22Rv1 (cell line): ENCODE data around the gene WAC.

Experiments used
- ZFX ChIP-seq: fragments of 450-650 bp; IDR thresholded peaks from 2 replicates; pipeline ENCODE4 v1.6.1; 2017; ENCODE audit warnings: antibody characterized with exemption, borderline replicate concordance
- TF ChIP-seq, protein P1 (sequence below): fragments of 450-650 bp; IDR thresholded peaks from 2 replicates; pipeline ENCODE4 v1.5.1; 2017; ENCODE audit warnings: mild to moderate bottlenecking

DNA sequence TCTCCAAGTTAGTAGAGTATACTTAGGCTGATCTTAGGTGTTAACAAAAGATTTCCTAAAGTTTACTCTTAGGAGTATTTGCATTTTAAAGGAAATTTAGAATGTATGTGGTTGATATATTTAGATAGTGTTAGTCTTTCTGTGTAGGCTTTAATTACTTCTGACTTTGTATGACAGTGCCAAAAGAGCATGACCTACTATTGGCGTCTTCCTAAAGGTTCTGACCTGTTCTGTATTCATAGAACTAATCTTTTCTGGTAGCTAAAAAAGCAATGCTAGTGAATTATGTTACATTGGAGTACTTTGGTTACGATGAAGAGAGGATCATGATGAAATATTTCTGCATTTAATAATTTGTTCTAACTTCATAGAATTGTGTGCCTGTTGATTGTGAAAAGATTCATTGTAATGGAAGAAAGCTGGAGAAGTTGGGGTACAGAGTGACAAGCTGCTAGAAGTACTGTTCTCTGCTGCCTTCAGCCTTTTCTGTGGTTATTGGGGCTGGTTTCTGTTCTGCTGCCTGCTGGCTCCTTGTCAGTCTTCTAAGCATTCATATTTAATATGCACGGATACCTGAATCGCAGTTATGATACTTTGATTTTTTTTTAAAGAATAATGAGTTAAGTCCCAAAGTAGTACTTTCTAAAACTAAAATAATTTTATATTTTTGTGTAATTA lies 13.2 kb downstream of the WAC start:
- TF ChIP-seq, protein P1, sequence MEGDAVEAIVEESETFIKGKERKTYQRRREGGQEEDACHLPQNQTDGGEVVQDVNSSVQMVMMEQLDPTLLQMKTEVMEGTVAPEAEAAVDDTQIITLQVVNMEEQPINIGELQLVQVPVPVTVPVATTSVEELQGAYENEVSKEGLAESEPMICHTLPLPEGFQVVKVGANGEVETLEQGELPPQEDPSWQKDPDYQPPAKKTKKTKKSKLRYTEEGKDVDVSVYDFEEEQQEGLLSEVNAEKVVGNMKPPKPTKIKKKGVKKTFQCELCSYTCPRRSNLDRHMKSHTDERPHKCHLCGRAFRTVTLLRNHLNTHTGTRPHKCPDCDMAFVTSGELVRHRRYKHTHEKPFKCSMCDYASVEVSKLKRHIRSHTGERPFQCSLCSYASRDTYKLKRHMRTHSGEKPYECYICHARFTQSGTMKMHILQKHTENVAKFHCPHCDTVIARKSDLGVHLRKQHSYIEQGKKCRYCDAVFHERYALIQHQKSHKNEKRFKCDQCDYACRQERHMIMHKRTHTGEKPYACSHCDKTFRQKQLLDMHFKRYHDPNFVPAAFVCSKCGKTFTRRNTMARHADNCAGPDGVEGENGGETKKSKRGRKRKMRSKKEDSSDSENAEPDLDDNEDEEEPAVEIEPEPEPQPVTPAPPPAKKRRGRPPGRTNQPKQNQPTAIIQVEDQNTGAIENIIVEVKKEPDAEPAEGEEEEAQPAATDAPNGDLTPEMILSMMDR, result no peak
- no peak for TF ChIP-seq ZFX
